Stimulated activated naive CD8-positive, alpha-beta T cell treated with anti-CD3 and anti-CD28 coated beads, Interleukin-15, Interleukin-2, amounts not matched to agents 100 ng/mL and 50 ng/mL, for 24 hours (primary cell): ENCODE data around the gene ATP5PD.

ENCODE experiments used
- H3K27ac Mint-ChIP-seq: one replicate; pipeline ENCODE4 v1.8.0; 2021; ENCODE audit warnings: mild to moderate bottlenecking, mixed read lengths
- H3K27me3 Mint-ChIP-seq: one replicate; pipeline ENCODE4 v1.8.0; 2021; ENCODE audit warnings: mixed read lengths
- H3K36me3 Mint-ChIP-seq: one replicate; pipeline ENCODE4 v1.8.0; 2021; ENCODE audit warnings: low read depth, mixed read lengths
- H3K4me1 Mint-ChIP-seq: one replicate; pipeline ENCODE4 v1.8.0; 2021; ENCODE audit warnings: low read depth, mixed read lengths
- H3K4me3 Mint-ChIP-seq: one replicate; pipeline ENCODE4 v1.8.0; 2021; ENCODE audit warnings: mild to moderate bottlenecking, mixed read lengths
- H3K9me3 Mint-ChIP-seq: one replicate; pipeline ENCODE4 v1.8.0; 2021; ENCODE audit warnings: mixed read lengths

Gene ATP5PD

DNA sequence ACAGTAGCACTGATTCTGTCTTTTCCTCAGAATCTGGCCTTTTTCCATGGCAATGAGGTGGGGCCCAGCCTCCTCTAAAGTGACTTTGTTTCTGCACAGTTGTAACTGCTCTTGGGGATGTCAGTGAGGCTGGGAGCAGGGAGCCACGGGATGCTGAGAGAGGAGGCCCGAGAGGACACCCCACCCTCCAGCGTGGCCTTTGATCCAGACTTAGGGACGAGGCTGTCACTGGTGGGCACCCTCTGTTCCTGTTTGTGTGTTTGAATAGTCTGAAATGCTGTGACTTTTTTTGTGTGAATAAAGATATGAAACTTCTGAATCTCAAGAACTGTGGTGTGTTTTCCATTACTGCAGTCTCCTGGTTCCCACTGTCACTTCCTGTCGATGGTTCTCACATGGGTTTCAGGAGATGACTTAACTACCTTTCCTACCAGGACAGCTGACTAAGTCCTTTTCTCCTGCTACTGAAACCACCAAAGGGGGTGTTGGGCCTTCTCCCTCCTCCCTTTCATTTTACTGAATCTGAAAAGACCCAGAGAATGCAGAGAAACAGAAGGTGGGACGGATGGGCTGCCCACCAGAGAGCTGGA, 18.9 kb upstream of the ATP5PD start:
- Mint-ChIP-seq H3K27me3 (no peaks in the 10 kb centered on the region), H3K36me3 (peaks cover 27% of the 10 kb centered on the region), H3K4me3 (peak overlapping the region; percentile 47), H3K27ac (peak overlapping the region; percentile 79), H3K4me1 (peaks cover 40% of the 10 kb centered on the region), H3K9me3 (no peaks in the 10 kb centered on the region)

DNA sequence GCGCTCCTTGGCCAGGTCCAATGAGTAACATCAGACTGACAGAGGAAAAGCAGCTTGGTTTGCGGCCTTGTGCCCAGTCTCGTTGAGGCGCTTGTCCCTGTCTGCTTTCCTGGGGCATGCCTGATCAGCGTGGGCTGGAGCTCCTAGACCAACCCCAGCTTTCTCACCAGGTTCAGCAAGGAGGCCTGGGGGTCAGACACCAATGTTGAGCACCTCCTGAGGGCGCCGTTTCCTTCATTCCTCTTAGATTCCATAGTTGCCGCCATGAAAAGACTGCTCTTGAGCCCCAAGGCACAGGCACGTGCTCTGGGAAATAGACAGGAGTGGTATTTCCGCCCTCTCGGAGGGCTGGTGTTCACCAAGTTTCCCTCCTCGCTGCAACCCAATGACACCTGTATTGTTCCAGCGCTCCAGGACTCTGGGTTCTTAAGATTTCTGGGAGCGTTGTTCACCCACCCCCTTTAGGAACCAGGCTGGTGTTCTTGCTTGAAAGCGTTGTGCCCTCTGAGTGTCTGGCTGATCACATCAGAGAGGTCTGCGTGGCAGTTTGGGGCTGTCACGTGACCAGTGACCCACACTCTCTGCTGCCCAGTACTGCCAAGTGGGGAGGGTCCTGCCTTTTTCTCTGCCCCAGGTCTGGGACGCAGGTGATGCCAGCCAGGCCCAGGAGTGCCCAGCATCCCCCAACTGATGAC, 18.2 kb upstream of the ATP5PD start:
- Mint-ChIP-seq H3K27me3 (no peaks in the 10 kb centered on the region), H3K9me3 (no peaks in the 10 kb centered on the region), H3K4me1 (peaks cover 40% of the 10 kb centered on the region), H3K4me3 (peak overlapping the region; percentile 47), H3K27ac (peak overlapping the region; percentile 79), H3K36me3 (peaks cover 30% of the 10 kb centered on the region)

DNA sequence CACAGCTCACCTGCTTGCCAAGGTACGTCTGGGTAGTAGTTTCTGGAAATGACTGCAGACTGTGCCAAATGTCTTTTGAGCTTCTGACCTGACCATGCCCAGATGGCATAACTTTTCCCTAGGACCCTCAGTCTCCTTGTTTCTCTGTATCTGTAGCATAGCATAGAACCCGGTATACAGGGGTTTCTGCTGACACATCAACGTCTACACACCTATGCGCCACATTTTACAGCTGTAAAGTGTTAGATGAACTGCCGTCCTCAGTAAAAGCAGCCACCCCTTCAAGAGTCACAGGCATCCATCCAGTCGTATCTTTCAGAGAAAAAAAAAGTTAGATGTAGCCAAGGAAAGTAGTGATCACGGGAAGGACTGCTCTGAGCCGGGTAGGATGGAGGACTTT, 17.7 kb upstream of the ATP5PD start:
- peaks cover 35% of the 10 kb centered on the region for H3K36me3 Mint-ChIP-seq
- peaks cover 45% of the 10 kb centered on the region for H3K4me1 Mint-ChIP-seq

DNA sequence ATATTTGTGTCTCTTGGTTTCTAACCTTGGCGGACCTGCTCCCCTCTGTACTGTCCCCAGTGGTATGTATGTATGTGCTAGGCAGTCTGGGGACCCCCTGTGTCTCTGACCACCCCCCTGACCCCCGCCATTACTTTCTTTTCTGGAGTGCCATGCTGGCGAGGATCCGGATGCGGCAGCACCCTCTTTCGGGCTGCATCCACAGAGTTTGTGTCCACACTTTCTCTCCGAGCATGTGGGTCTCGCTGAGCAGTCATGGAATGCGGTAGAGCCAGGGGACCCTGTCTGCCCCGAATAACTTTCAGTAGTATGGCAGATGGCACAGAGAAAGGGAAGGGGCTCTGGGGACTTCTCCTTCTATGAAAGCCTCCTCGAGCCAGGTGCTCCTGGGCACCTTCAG, 17.3 kb upstream of the ATP5PD start:
- Mint-ChIP-seq H3K36me3 (peaks cover 37% of the 10 kb centered on the region), H3K27me3 (no peaks in the 10 kb centered on the region), H3K4me3 (no peak overlapping the region), H3K4me1 (peaks cover 46% of the 10 kb centered on the region), H3K9me3 (no peaks in the 10 kb centered on the region), H3K27ac (no peak overlapping the region)

More for the DNA sequence above, 17.7 kb upstream of the ATP5PD start:
- Mint-ChIP-seq H3K27me3 (no peaks in the 10 kb centered on the region), H3K9me3 (no peaks in the 10 kb centered on the region), H3K4me3 (no peak overlapping the region), H3K27ac (peak overlapping the region; percentile 68)

DNA sequence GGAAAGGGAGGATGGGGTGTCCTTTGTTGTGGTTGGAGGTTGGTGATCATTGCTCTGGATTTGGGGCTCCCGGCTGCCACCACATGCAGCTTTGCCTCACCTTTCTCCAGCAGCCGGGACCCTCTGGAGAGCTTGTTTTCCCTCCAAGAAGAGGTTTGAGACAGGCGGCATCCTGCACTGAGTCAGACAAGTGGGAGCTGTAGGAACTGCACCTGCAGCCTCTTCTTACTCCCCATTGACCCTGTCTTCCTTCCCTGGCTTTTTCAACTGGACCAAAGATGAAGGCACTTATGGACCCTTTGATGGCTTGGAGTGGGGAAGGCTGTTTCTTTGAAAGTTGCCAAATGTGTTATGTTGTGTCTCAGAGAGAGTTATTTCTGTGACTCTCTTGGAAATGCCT, 16.9 kb upstream of the ATP5PD start:
- Mint-ChIP-seq H3K27me3 (no peaks in the 10 kb centered on the region), H3K9me3 (no peaks in the 10 kb centered on the region), H3K36me3 (peaks cover 37% of the 10 kb centered on the region), H3K27ac (no peak overlapping the region), H3K4me3 (no peak overlapping the region), H3K4me1 (peaks cover 42% of the 10 kb centered on the region)

DNA sequence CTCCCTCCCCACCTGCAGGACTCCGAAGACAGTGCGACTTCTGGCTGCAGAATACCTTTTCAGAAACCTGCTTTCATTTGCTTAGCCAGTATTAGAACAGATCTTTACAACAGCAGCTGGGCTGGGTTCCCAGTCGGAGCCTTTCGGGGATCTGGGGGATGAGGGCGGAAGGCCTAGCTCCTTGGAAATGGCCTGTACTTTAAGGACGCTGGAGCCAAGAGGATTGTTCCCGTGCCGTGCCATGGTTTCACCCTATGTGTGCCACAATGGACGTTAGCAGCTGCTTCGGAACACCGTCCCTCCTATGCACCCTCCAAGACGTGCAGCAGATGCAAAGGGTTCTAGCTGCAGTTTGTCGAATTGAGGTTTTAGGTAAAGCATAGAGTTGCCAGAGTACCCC, 16.4 kb upstream of the ATP5PD start:
- Mint-ChIP-seq H3K36me3 (peaks cover 37% of the 10 kb centered on the region), H3K9me3 (no peaks in the 10 kb centered on the region), H3K27me3 (no peaks in the 10 kb centered on the region), H3K4me3 (no peak overlapping the region), H3K4me1 (peaks cover 42% of the 10 kb centered on the region), H3K27ac (no peak overlapping the region)

DNA sequence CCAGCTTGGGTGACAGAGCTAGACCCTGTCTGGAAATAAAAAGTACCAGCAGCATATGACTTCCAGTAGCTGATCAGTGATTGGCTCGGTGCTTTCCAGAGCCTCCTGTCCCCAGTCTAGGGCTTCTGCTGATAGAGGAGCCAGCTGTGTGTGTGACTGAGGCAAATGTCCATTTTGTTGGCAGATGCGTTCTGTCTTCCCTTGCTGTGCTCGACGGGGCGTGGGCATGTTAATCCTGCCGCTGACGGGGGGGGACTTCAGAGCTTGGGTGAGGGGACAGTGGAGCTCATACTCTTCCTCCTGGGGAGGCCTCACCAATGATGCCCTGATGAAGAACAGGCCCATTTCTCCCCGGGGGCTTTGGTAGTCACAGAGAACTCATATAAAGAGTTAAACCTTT, 14.8 kb upstream of the ATP5PD start:
- Mint-ChIP-seq H3K27ac (no peak overlapping the region), H3K4me1 (peaks cover 27% of the 10 kb centered on the region), H3K4me3 (no peak overlapping the region), H3K27me3 (no peaks in the 10 kb centered on the region), H3K9me3 (no peaks in the 10 kb centered on the region), H3K36me3 (peaks cover 37% of the 10 kb centered on the region)

DNA sequence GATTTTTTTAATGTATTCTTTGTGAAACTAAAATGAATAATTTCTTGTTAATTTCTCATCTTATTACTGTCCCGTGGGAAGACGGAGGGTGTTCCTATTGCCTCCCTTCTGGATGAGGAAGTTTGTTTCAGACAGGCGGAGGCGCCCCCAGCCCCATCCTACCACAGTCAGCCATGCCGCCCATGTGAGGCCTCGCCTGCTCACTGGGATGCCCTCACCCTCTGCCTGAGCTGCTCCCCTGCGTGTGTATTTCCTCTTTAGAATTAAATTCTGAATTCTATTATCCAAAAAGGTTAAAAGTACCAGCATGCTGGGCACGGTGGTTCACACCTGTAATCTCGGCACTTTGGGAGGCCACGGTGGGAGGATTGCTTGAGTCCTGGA, 14.3 kb upstream of the ATP5PD start:
- H3K9me3 Mint-ChIP-seq: no peaks in the 10 kb centered on the region
- H3K4me1 Mint-ChIP-seq: peaks cover 21% of the 10 kb centered on the region
- peaks cover 43% of the 10 kb centered on the region for H3K36me3 Mint-ChIP-seq
- H3K4me3 Mint-ChIP-seq: no peak overlapping the region
- no peaks in the 10 kb centered on the region for H3K27me3 Mint-ChIP-seq
- no peak overlapping the region for H3K27ac Mint-ChIP-seq

DNA sequence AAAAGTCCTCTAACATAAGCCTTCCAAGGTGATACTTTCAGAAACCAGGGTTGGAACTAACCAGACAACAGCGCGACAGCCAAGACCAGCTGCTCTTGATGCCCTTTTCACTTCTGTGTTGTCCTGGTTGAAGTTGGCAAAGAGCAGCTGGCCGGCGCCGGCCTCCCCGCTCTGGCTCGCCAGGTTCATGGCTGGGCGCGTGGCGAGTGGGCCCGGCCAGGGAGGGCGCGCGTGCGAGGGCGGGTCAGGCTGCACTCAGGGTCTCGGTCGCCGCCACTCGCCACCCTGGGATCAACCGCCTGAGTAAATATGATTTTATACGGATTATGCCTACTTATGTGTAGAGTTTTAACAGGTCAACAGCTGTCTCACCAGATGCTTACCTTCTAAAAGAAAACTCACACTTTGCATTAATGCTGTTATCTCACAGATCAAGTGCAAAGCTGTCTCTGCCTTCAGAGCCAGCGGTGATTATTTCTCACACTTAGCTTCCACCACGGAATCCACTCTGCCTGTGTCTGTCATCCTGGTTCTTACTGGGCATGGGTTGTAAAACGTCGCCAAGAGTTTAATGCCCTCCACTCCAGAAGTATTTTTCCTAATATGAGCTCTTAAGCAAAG, 13.8 kb upstream of the ATP5PD start:
- H3K27ac Mint-ChIP-seq: no peak overlapping the region
- peaks cover 47% of the 10 kb centered on the region for H3K36me3 Mint-ChIP-seq
- H3K27me3 Mint-ChIP-seq: no peaks in the 10 kb centered on the region
- peaks cover 16% of the 10 kb centered on the region for H3K4me1 Mint-ChIP-seq
- H3K4me3 Mint-ChIP-seq: no peak overlapping the region
- no peaks in the 10 kb centered on the region for H3K9me3 Mint-ChIP-seq

DNA sequence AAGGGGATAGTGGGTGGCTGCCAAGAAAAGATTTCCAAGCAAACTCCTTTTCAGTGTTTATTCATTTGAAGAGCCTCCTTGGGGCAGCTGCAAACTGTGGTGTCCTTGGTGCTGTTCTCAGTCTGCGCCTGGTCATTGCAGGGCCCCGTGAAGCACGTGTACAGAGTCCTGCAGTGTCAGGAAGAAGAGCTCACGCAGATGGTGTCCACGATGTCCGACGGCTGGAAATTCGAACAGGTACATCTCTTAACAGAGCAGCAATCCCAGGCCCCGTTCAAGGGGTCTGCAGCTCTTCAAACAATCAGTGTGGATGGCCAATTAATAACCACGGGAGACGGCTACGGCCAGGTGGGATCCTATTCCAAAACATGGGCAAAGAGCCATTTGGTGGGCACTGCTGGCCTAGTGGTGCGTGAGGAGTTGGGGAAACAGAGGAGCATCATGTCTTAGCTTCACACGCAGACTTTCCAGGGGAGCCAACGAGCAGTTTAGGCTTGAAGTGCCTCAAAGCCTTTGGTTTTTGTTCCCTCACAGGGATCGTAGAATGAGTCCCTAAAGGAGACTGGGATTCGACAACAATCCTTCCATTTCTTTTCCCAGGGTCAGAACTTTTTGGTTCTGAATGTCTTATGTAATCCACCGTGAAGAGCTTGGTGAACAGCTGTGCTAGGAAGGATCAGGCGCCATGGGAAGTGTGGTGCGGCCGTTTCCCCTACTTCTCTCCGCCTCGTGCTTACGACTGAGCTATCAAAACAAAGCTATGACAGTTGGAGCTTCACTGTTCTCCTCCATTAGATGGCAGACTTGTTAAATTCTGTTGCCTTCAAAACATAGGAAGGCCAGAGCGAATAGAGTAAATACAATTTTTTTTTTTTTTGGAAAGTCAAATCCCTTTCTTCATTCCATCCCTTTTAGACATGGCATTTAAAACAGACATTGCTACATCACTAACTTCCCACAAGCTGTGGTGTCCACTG, 12.9 kb upstream of the ATP5PD start:
- Mint-ChIP-seq H3K27me3 (no peaks in the 10 kb centered on the region), H3K36me3 (peaks cover 43% of the 10 kb centered on the region), H3K27ac (no peak overlapping the region), H3K4me3 (no peak overlapping the region), H3K4me1 (peaks cover 8% of the 10 kb centered on the region), H3K9me3 (no peaks in the 10 kb centered on the region)

DNA sequence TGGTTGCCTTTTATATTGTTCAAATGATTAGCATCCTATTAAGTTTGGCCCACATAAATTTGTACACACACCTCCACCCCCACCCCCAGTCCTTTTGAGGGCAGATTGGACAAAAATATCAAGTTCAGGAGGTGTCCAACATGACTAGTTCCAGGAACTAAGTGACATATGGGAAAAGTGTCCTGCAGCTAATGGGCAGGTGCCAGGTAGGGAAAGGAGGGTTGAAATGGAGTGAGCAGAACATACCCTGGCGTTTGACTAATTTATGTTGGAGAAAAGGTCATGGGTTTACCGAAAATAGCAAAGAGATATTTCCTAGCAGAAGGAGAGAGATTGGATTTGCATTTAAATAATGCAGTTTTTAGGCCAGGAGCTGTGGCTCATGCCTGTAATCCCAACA, 5.2 kb upstream of the ATP5PD start:
- no peaks in the 10 kb centered on the region for H3K9me3 Mint-ChIP-seq
- no peak overlapping the region for H3K27ac Mint-ChIP-seq
- H3K27me3 Mint-ChIP-seq: no peaks in the 10 kb centered on the region
- no peak overlapping the region for H3K4me3 Mint-ChIP-seq
- H3K36me3 Mint-ChIP-seq: peaks cover 33% of the 10 kb centered on the region
- H3K4me1 Mint-ChIP-seq: peaks cover 20% of the 10 kb centered on the region

DNA sequence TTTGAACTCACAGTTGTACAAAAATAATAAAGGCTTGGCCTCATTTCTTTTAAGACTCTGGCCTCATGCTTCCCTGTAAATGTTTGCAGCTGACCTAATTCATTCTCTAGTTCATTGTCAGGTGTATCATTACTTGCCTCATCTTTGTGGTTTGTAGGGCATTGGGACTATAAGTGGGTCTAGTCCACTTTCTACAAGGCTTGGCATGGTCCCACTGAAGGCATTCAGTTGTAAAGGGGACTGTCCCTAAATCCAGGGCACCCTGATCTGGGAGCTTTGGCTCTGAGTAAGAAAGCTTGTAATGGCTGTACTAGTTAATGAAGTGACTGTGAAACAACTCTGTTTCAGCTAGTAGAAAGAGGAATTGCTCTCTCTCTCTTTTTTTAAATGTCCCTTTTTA, 2.9 kb upstream of the ATP5PD start:
- peaks cover 38% of the 10 kb centered on the region for H3K4me1 Mint-ChIP-seq
- no peak overlapping the region for H3K27ac Mint-ChIP-seq
- no peaks in the 10 kb centered on the region for H3K27me3 Mint-ChIP-seq
- no peaks in the 10 kb centered on the region for H3K9me3 Mint-ChIP-seq
- peaks cover 23% of the 10 kb centered on the region for H3K36me3 Mint-ChIP-seq
- H3K4me3 Mint-ChIP-seq: no peak overlapping the region

DNA sequence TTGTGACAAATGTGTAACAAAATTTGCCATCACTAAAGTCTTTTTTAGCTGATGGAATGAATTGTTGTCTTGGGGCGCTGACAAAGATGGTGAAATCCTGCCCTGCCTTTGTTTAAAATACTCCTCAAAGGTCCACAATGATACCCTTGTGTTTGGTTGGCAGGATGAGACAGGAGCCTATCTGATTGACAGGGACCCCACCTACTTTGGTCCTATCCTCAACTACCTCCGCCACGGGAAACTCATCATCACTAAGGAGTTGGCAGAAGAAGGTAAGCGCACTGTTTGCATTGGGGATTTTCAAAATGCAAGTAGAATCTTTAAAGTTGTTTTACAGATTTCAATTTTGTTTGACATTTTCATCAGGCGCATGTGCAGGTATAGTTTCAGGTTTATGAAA, 2.3 kb upstream of the ATP5PD start:
- Mint-ChIP-seq H3K9me3 (no peaks in the 10 kb centered on the region), H3K36me3 (peaks cover 21% of the 10 kb centered on the region), H3K4me1 (peaks cover 41% of the 10 kb centered on the region), H3K4me3 (no peak overlapping the region), H3K27me3 (no peaks in the 10 kb centered on the region), H3K27ac (no peak overlapping the region)

DNA sequence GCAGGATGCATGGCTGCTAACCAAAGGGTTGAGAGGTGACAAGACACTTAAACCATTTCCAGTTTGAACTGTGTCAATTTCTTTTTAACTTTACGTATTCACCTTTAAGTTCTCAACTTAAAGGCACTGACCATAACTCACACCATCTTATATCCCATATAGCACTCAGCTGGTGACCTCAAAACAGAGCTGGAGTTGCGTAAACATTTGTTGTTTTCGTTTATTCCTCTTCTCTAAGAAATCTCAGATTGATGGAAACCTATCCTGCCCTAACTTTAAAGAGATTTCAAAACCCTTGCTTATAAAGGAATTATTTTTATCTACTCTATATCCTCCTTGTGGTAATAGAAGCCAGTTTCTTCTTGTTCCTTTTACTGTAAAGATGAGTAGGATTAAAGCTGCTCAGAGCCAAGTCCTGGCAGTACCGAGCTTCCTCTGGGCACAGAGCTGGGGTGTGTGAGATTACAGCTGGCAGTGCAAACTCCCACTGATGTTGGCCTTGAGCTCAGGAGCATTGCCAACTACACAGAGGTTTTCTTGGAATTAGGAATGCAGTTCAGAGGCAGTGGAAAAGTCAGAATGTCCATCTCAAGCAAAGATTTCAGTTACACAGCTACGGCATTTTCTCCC, 1.6 kb upstream of the ATP5PD start:
- Mint-ChIP-seq H3K36me3 (peaks cover 17% of the 10 kb centered on the region), H3K4me3 (peak overlapping the region; percentile 86), H3K4me1 (peaks cover 41% of the 10 kb centered on the region), H3K27ac (no peak overlapping the region), H3K27me3 (no peaks in the 10 kb centered on the region), H3K9me3 (no peaks in the 10 kb centered on the region)
